Stimulated activated naive B cell treated with anti-CD40 and anti-IgM and Interleukin-4, amounts not matched to agents 10 μg/mL and 1 μg/mL and 100 μg/mL, for 72 hours (primary cell): ENCODE measurements around the gene TOMM34.

Source experiments
- ATAC-seq, 2 donors: fragments of 150-1000 bp; cut with Tn5 transposase; replicated peaks; 2 replicates each; pipeline ENCODE4 v1.10.0; 2021; ENCODE audit warnings: moderate library complexity in 1 of 2
- DNase-seq: peaks from one replicate; pipeline ENCODE4 v3.0.0; 2021
- H3K27ac Mint-ChIP-seq: one replicate; pipeline ENCODE4 v1.8.0; 2022; ENCODE audit warnings: mild to moderate bottlenecking, mixed read lengths
- H3K27me3 Mint-ChIP-seq, 2 donors: one replicate each; pipeline ENCODE4 v1.8.0; 2022; ENCODE audit warnings: mixed read lengths in 2 of 2
- H3K36me3 Mint-ChIP-seq, 2 donors: one replicate each; pipeline ENCODE4 v1.8.0; 2022; ENCODE audit warnings: mixed read lengths in 2 of 2, mild to moderate bottlenecking in 1 of 2
- H3K4me1 Mint-ChIP-seq, 2 donors: one replicate each; pipeline ENCODE4 v1.8.0; 2022; ENCODE audit warnings: mixed read lengths in 2 of 2, mild to moderate bottlenecking in 1 of 2
- H3K4me3 Mint-ChIP-seq, 2 donors: one replicate each; pipeline ENCODE4 v1.8.0; 2022; ENCODE audit warnings: mild to moderate bottlenecking in 2 of 2, mixed read lengths in 2 of 2, moderate library complexity in 1 of 2
- H3K9me3 Mint-ChIP-seq, 2 donors: one replicate each; pipeline ENCODE4 v1.8.0; 2022; ENCODE audit warnings: mixed read lengths in 2 of 2, mild to moderate bottlenecking in 1 of 2

Gene TOMM34, protein sequence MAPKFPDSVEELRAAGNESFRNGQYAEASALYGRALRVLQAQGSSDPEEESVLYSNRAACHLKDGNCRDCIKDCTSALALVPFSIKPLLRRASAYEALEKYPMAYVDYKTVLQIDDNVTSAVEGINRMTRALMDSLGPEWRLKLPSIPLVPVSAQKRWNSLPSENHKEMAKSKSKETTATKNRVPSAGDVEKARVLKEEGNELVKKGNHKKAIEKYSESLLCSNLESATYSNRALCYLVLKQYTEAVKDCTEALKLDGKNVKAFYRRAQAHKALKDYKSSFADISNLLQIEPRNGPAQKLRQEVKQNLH

DNA sequence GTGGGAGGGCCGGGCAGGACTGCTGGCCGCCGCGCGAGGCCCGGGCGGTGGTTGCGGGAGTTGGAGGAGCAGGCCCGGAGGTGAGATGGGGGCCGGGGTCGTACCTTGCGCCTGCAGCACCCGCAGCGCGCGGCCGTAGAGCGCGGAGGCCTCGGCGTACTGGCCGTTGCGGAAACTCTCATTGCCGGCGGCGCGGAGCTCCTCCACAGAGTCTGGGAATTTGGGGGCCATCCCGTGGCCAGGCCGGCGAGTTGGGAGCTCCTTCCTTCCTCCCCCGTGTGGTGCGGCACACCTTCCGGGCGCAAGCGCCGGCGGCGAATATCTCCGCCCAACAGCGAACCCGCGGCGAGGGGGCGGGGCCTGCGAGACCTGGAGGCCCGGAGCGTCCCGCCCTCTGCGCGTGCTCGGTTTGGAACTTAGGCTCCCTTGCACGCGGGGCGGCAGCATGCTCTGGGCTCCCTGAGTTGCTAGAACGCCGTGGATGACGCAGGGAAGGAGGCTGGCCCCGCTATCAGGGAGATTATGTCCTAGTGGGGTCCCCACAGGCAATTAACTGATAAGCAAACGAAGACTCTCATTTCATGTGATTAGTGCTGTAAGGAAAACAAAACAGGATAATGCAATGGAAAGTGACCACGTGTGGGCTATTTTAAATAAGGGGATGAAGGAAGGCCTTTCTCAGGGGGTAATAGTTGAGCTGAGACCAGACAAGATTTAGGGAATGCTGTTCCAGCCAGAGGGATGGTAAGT, at the start of gene TOMM34:
Gene TOMM34 (minus strand): TSS at position 295 of the 750 bp plus-strand sequence. CDS start 64 bp downstream, at position 231.
- Mint-ChIP-seq H3K9me3 (no peaks in the 10 kb centered on the region), H3K4me3 (peak within 1 kb of the TSS; percentile 85 to 93), H3K4me1 (peaks cover 54 to 72% of the 10 kb centered on the region in 2 donors), H3K36me3 (peaks cover 12 to 34% of the 10 kb centered on the region in 2 donors), H3K27me3 (no peaks in the 10 kb centered on the region), H3K27ac (peak within 1 kb of the TSS; percentile 96)
- peak; percentile 96 to 97 for ATAC-seq
- DNase-seq, result peak; percentile 87

DNA sequence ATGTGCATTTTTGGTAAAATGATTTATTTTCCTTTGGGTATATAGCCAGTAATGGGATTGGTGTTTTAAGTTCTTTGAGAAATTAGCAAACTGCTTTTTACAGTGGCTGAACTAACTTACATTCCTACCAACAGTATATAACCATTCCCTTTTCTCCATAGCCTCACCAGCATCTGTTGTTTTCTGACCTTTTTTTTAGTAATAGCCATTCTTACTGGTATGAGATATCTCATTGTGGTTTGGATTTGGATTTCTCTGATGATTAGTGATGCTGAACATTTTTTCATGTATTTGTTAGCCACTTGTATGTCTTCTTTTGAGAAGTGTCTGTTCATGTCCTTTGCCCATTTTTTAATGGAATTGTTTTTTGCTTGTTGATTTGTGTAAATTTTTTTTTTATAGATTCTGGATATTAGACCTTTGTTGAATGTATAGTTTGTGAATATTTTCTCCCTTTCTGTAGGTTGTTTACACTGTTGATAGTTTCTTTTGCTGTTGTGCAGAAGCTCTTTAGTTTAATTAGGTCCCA, 48.4 kb upstream of the TOMM34 start:
- Mint-ChIP-seq H3K9me3 (no peaks in the 10 kb centered on the region), H3K4me1 (peaks cover 23 to 48% of the 10 kb centered on the region in 2 donors), H3K27ac (no peak overlapping the region), H3K4me3 (no peak overlapping the region), H3K36me3 (peaks cover 38 to 58% of the 10 kb centered on the region in 2 donors), H3K27me3 (no peaks in the 10 kb centered on the region)
- DNase-seq (no peak), ATAC-seq (no peak)

DNA sequence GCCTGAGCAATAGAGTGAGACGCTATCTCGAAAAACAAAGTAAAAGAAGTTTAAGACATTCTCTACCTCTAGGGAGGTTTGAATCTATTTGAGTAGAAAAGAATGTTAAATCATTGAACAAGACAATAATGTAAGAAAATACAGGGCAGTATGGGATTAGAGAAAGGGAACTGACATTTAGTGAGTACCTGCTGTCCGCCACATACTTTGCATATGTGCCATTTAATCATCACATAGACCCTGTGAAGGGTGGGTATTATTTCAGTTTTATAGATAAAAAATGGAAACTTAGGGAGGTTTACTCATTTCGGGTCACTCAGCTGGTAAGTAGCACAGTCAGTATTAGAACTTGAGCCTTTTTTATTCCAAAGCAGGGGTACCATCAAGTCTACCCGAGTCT, 37.5 kb upstream of the TOMM34 start:
- ATAC-seq, result peak; percentile 83 to 94
- H3K36me3 Mint-ChIP-seq, result peaks cover 57 to 71% of the 10 kb centered on the region in 2 donors

DNA sequence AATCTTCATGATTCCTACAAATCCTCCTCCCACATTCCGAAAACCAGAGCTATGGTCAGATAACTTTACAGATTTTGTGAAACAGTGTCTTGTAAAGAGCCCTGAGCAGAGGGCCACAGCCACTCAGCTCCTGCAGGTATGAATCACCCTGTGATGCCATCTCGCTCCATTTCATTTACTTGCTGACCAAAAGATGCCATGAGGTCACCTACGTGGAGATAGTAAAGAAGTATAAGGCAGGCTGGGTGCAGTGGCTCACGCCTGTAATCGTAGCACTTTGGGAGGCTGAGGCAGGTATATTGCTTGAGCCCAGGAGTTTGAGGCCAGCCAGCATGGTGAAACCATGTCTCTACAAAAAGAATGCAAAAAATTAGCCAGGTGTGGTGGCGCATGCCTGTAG, 37.0 kb upstream of the TOMM34 start:
- H3K27me3 Mint-ChIP-seq, result no peaks in the 10 kb centered on the region
- H3K27ac Mint-ChIP-seq, result peak overlapping the region; percentile 84
- no peaks in the 10 kb centered on the region for H3K9me3 Mint-ChIP-seq
- DNase-seq (no peak), ATAC-seq (peak; percentile 25 to 31)
- H3K4me1 Mint-ChIP-seq, result peaks cover 39 to 68% of the 10 kb centered on the region in 2 donors
- peaks cover 59 to 75% of the 10 kb centered on the region in 2 donors for H3K36me3 Mint-ChIP-seq
- peak overlapping the region; percentile 59 to 63 for H3K4me3 Mint-ChIP-seq

More for the DNA sequence above, 37.5 kb upstream of the TOMM34 start:
- no peak for DNase-seq
- Mint-ChIP-seq H3K27ac (peak overlapping the region; percentile 84), H3K9me3 (no peaks in the 10 kb centered on the region), H3K4me1 (peaks cover 37 to 63% of the 10 kb centered on the region in 2 donors), H3K27me3 (no peaks in the 10 kb centered on the region), H3K4me3 (peak overlapping the region; percentile 59 to 63)

DNA sequence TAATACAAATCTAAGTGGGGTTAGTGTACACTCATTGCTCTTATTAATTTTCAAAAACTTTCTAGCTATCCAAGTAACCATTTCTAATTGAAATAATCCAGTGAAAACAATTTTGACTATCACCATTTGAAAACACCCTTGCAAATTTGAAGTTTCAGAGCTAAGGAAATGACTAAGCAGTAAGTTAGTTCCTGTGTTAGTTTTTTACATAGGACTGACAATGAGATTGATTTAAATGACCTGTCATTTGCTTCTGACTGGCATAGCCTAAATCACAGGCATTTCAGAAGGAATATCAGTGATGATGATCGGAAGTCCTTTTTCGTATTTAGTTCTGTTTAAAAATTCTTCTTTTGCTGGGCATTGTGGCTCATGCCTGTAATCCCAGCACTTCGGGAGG, 33.1 kb upstream of the TOMM34 start:
- no peak for DNase-seq
- Mint-ChIP-seq H3K27me3 (no peaks in the 10 kb centered on the region), H3K27ac (peak overlapping the region; percentile 73), H3K4me1 (peaks cover 52 to 84% of the 10 kb centered on the region in 2 donors), H3K36me3 (peaks cover 55 to 69% of the 10 kb centered on the region in 2 donors), H3K4me3 (no peak overlapping the region), H3K9me3 (no peaks in the 10 kb centered on the region)
- peak in 1 of 2 donors; percentile 21 for ATAC-seq

DNA sequence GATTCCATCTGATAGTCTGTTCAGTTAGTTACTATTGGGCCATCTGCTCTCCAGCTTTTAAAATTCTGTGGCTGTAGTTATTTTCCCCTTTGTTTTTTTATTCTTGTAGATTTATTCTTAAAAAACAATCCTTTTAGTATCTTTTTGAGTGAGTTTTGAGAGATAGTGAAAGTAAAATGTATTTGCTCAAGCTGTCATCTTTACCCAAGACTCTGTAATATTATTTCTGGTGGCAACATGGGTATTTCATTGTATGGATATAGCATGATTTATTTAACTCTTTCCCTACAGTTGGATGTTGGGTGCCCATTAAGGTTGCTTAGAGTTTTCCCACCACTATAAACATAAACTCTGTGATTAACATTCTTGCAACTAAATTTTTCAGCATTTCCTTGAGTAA, 30.8 kb upstream of the TOMM34 start:
- peaks cover 41 to 72% of the 10 kb centered on the region in 2 donors for H3K4me1 Mint-ChIP-seq
- peaks cover 51 to 61% of the 10 kb centered on the region in 2 donors for H3K36me3 Mint-ChIP-seq
- H3K27ac Mint-ChIP-seq, result peak overlapping the region; percentile 91
- H3K4me3 Mint-ChIP-seq, result peak overlapping the region; percentile 77 to 78
- H3K9me3 Mint-ChIP-seq, result no peaks in the 10 kb centered on the region
- no peaks in the 10 kb centered on the region for H3K27me3 Mint-ChIP-seq
- ATAC-seq (no peak), DNase-seq (no peak)

DNA sequence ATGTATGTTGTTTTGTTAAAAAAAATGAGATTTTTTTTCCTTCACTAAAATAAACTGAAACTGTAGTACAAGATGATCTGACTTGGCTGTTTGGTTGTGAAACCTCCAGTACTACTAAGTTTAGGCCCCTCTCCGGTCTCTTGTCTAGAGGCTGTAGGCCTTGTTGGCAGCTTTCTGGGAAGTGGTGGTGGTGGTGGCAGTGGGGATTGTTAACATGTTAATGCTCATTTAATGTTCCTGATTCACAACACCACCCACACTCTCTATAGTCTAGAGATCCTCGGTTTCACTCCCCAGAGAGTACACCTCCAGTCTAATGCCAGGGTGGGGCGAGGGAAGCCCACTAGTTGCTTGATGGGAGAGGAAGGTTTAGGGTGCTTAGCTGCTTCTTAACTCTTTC, 30.2 kb upstream of the TOMM34 start:
- Mint-ChIP-seq H3K36me3 (peaks cover 51 to 61% of the 10 kb centered on the region in 2 donors), H3K27ac (peak overlapping the region; percentile 91), H3K4me1 (peaks cover 43 to 69% of the 10 kb centered on the region in 2 donors), H3K4me3 (peak overlapping the region; percentile 77 to 78), H3K9me3 (no peaks in the 10 kb centered on the region), H3K27me3 (no peaks in the 10 kb centered on the region)
- DNase-seq (peak; percentile 17), ATAC-seq (peak; percentile 83 to 87)

DNA sequence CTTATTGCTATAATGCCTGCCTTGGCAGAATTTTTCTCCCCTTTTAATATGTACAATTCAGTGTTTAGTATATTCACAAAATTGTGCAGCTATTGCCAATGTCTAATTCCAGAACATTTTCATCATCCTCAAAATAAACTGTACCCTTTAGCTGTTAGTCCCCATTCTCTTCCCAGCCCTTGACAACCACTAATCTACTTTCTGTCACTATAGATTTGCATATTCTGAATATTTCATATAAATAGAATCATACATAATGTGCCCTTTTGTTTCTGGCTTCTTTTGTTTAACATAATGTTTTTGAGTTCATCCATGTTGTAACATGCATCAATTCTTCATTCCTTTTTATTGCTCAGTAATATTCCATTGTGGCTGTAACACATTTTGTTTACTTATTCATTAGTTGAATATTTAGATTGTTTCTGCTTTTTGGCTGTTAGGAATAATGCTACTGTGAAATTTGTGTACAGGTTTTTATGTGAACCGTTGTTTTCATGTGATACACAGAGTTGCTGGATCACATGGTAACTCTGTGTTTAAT, 28.5 kb upstream of the TOMM34 start:
- H3K4me3 Mint-ChIP-seq, result no peak overlapping the region
- H3K4me1 Mint-ChIP-seq, result peaks cover 40 to 60% of the 10 kb centered on the region in 2 donors
- no peak for ATAC-seq
- peak overlapping the region; percentile 37 for H3K27ac Mint-ChIP-seq
- DNase-seq, result no peak
- peaks cover 44 to 57% of the 10 kb centered on the region in 2 donors for H3K36me3 Mint-ChIP-seq
- H3K27me3 Mint-ChIP-seq, result no peaks in the 10 kb centered on the region
- H3K9me3 Mint-ChIP-seq, result no peaks in the 10 kb centered on the region

DNA sequence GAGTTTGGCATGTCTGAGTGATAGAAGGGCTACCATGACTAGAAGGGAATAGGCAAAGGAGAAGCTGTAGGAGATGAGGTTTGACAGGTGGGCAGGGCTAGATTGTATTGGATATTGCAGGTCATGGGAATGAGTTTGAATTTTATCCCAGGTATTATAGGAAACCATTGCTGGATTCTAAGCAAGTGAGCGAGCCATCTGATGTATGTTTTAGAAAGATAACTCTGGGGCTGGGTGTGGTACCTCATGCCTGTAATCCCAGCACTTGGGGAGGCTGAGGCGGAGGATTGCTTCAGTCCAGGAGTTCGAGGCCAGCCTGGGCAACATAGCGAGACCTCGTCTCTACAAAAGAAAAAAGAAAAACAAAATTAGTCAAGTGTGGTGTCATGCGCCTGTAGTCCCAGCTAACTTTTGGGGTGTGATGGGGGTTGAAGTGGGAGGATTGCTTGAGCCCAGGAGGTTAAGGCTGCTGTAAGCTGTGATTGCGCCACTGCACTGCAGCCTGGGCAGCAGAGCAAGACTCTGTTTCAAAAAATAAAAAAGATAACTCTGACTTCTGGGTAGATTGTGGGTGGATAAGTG, 23.0 kb upstream of the TOMM34 start:
- H3K9me3 Mint-ChIP-seq, result no peaks in the 10 kb centered on the region
- no peaks in the 10 kb centered on the region for H3K27me3 Mint-ChIP-seq
- peak overlapping the region in 1 of 2 donors; percentile 23 for H3K4me3 Mint-ChIP-seq
- H3K4me1 Mint-ChIP-seq, result peaks cover 31 to 52% of the 10 kb centered on the region in 2 donors
- peak overlapping the region; percentile 10 for H3K27ac Mint-ChIP-seq
- H3K36me3 Mint-ChIP-seq, result peaks cover 50 to 69% of the 10 kb centered on the region in 2 donors
- no peak for DNase-seq
- ATAC-seq, result no peak

DNA sequence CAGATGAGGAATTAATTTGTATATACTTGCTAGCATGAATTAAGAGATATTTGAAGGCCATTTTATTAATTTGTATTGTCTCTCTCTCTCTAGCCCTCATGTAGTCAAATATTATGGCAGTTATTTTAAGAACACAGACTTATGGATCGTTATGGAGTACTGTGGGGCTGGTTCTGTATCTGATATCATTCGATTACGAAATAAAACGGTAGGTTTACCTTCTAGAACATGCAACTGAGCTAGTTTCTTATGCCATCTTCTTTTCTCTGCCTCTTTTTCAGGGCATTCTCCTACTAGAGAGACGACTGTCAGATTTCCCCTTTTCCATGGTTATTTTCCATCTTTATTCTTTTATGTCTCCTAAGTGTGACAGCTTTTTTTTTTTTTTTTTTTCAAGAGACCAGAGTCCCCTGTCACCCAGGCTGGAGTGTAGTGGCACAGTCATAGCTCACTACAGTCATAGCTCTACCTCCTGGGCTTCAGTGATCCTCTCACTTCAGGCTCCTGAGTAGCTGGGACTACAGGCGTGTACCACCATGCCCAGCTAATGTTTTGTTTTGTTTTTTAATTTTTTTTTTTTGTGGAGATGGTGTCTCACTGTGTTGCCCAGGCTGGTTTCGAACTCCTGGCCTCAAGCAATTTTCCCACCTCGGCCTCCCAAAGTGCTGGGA, 21.7 kb upstream of the TOMM34 start:
- ATAC-seq (peak in 1 of 2 donors; percentile 41), DNase-seq (no peak)
- Mint-ChIP-seq H3K9me3 (no peaks in the 10 kb centered on the region), H3K36me3 (peaks cover 54 to 76% of the 10 kb centered on the region in 2 donors), H3K4me3 (peak overlapping the region in 1 of 2 donors; percentile 39), H3K27me3 (no peaks in the 10 kb centered on the region), H3K4me1 (peaks cover 38 to 64% of the 10 kb centered on the region in 2 donors), H3K27ac (peak overlapping the region; percentile 92)

DNA sequence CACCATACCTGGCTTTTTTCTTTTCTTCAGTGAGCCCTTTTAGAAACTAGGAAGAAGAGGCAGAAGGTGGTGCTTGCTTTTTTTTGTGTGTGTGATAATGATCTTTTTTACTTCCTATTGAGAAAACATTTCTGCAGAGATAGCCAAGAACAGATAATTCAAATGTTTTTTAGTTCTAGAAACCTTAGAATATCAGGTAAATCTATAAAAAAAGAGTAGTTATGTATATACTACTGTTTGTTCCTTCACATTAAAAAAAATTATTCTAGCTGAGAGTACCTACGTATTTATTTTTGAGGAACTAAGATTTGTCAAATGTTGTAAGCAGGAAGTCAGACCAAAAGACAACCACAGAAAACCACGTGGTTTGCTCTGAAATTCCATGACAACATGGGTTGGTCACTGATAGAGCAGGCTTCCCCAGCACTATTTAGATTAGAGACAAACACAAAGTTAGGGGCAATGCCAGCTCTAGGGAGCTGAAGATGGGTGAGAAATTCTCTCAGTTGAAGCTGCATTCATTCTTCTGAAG, 19.0 kb upstream of the TOMM34 start:
- peak overlapping the region; percentile 95 for H3K27ac Mint-ChIP-seq
- peak; percentile 97 to 98 for ATAC-seq
- DNase-seq, result peak; percentile 70
- H3K36me3 Mint-ChIP-seq, result peaks cover 70 to 87% of the 10 kb centered on the region in 2 donors
- peaks cover 0 to 4% of the 10 kb centered on the region in 2 donors for H3K9me3 Mint-ChIP-seq
- peak overlapping the region; percentile 56 for H3K4me3 Mint-ChIP-seq
- no peaks in the 10 kb centered on the region for H3K27me3 Mint-ChIP-seq
- peaks cover 44 to 82% of the 10 kb centered on the region in 2 donors for H3K4me1 Mint-ChIP-seq

DNA sequence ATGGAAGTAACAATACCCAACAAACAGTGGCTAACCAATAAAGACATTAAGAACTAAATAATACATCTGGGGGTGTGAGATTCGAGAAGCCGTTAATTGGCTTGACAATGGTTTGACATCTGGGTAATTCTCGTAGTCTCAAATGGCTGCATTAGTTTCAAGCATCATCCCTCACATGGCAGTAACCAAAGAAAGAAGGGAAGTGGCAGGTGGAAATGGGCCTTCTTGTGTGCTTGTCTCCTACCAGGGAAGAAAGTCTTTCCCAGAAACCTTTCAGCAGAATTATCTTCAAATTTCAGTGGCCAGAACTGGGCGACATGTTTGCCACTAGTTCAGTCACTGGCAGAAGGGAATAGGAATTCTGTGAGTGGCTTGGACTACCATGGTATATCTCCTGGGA, 16.5 kb upstream of the TOMM34 start:
- no peak for DNase-seq
- Mint-ChIP-seq H3K4me3 (peak overlapping the region in 1 of 2 donors; percentile 6), H3K9me3 (peaks cover 0 to 4% of the 10 kb centered on the region in 2 donors), H3K27ac (peak overlapping the region; percentile 90), H3K36me3 (peaks cover 69 to 84% of the 10 kb centered on the region in 2 donors), H3K27me3 (no peaks in the 10 kb centered on the region), H3K4me1 (peaks cover 41 to 76% of the 10 kb centered on the region in 2 donors)
- no peak for ATAC-seq

DNA sequence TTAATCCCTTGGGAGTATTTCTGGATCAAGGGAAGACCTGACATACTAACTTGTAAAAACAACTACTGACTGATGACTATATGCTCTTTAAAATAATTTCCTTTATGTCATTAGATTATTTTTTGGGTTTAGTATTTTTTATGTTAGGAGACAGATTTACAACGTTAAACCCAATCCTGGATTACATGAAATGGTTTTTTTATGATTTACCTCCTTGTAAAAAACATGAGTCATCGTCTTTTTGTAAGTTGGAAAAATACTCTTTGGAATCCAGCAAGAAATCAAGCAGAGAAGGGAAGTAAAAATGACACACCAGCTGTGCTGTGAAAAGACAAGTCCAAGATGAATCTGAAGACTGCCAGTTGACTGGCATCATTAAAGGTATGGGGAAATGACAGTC, 12.9 kb upstream of the TOMM34 start:
- DNase-seq (no peak), ATAC-seq (no peak)
- Mint-ChIP-seq H3K4me3 (peak overlapping the region in 1 of 2 donors; percentile 30), H3K27me3 (no peaks in the 10 kb centered on the region), H3K4me1 (peaks cover 48 to 81% of the 10 kb centered on the region in 2 donors), H3K9me3 (peaks cover 0 to 4% of the 10 kb centered on the region in 2 donors), H3K36me3 (peaks cover 66 to 80% of the 10 kb centered on the region in 2 donors), H3K27ac (peak overlapping the region; percentile 76)
